Endothelial cell of umbilical vein (primary cell): ENCODE data around the gene EPB41L3.

Experiments
- CTCF ChIP-seq, 2 donors: IDR thresholded peaks; 1 replicate in 1 of 2; 2 replicates in 1 of 2; pipeline ENCODE4 v1.5.1; 2011; ENCODE audit warnings: low read length in 2 of 2, mild to moderate bottlenecking in 2 of 2, moderate library complexity in 2 of 2, control low read depth in 1 of 2, inconsistent platforms in 1 of 2, low read depth in 1 of 2; ENCODE audit not compliant: insufficient read depth in 1 of 2; ENCODE audit errors: extremely low read depth in 1 of 2
- EZH2 ChIP-seq: IDR thresholded peaks from 2 replicates; pipeline ENCODE4 v1.6.1; 2012; ENCODE audit warnings: borderline replicate concordance, low read depth, mild to moderate bottlenecking, moderate library complexity, low read length, inconsistent platforms; ENCODE audit not compliant: severe bottlenecking
- FOS ChIP-seq: IDR thresholded peaks from 2 replicates; pipeline ENCODE4 v1.6.1; 2011; ENCODE audit warnings: mild to moderate bottlenecking, low read length, moderate library complexity, borderline replicate concordance; ENCODE audit not compliant: insufficient read depth
- GATA2 ChIP-seq: IDR thresholded peaks from 2 replicates; pipeline ENCODE4 v1.7.0; 2011; ENCODE audit warnings: low read depth, mild to moderate bottlenecking, moderate library complexity, mixed read lengths, low read length; ENCODE audit not compliant: insufficient read length, insufficient read depth
- MAX ChIP-seq: IDR thresholded peaks from 2 replicates; pipeline ENCODE4 v1.6.1; 2011; ENCODE audit not compliant: insufficient read depth, insufficient read length
- MYC ChIP-seq: IDR thresholded peaks from one replicate; pipeline ENCODE4 v1.6.1; 2011; ENCODE audit warnings: mild to moderate bottlenecking, low read depth, low read length
- POLR2A ChIP-seq: IDR thresholded peaks from 2 replicates; pipeline ENCODE4 v1.6.1; 2012; ENCODE audit warnings: low read depth, mild to moderate bottlenecking, control low read depth, low read length
- POLR2AphosphoS5 ChIP-seq: IDR thresholded peaks from 2 replicates; pipeline ENCODE4 v1.6.1; 2012; ENCODE audit warnings: low read depth, mild to moderate bottlenecking, control low read depth, low read length, moderate library complexity; ENCODE audit not compliant: insufficient read depth

GRCh38 chr18:5424903-5425664 lies 118.7 kb downstream of the EPB41L3 start:
- TF ChIP-seq POLR2A, result no peak
- TF ChIP-seq CTCF (IDR thresholded peaks at IDR 0.05; ENCODE audit: extremely low read depth in 1 of 2, insufficient read depth in 1 of 2, low read depth in 1 of 2, low read length in 2 of 2), result peak; percentile 22 to 53
- no peak for TF ChIP-seq POLR2AphosphoS5
- TF ChIP-seq MAX, result no peak
- no peak for TF ChIP-seq EZH2
- TF ChIP-seq MYC, result no peak
- no peak for TF ChIP-seq FOS
- no peak for TF ChIP-seq GATA2
